ENCODE data around the gene PSMC1.

GRCh38 chr14:90299408-90299807 is 43.1 kb downstream of the PSMC1 start:
- TF ChIP-seq, protein P1, sequence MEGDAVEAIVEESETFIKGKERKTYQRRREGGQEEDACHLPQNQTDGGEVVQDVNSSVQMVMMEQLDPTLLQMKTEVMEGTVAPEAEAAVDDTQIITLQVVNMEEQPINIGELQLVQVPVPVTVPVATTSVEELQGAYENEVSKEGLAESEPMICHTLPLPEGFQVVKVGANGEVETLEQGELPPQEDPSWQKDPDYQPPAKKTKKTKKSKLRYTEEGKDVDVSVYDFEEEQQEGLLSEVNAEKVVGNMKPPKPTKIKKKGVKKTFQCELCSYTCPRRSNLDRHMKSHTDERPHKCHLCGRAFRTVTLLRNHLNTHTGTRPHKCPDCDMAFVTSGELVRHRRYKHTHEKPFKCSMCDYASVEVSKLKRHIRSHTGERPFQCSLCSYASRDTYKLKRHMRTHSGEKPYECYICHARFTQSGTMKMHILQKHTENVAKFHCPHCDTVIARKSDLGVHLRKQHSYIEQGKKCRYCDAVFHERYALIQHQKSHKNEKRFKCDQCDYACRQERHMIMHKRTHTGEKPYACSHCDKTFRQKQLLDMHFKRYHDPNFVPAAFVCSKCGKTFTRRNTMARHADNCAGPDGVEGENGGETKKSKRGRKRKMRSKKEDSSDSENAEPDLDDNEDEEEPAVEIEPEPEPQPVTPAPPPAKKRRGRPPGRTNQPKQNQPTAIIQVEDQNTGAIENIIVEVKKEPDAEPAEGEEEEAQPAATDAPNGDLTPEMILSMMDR (IDR thresholded peaks at IDR 0.05 in 2 of 3, conservative IDR thresholded peaks at IDR 0.05 in 1 of 3; ENCODE audit: borderline replicate concordance in 1 of 3, insufficient read depth in 1 of 3, low read depth in 2 of 3, low read length in 2 of 3), result no peak
- TF ChIP-seq SIN3A (IDR thresholded peaks at IDR 0.05; ENCODE audit: low read depth) (no peak), POLR2AphosphoS5 (IDR thresholded peaks at IDR 0.05; ENCODE audit: low read depth, low read length) (no peak)
